Panc1 (cell line): ENCODE measurements around the gene MACROH2A1. TPM values are rescaled to one million over a fixed set of nuclear protein-coding genes. Genes with fewer than 3 reads are reported as not detected.

Experiments
- ATAC-seq: fragments of 200-7000 bp; cut with Tn5 transposase; 2 replicates; pipeline ENCODE4 v1.9.1; 2020; ENCODE audit warnings: mild to moderate bottlenecking, moderate library complexity
- BruUV-seq: library from RNA; stranded (reverse); fragments of 400-500 nt; replicated peaks from 2 replicates; lab custom pipeline; 2021; lab: Mats Ljungman, UMichigan
- CTCF ChIA-PET: fragments of 300-600 bp; sonication (Branson Sonifier 250); formaldehyde crosslinking; loops from one replicate; lab custom pipeline; 2022; ENCODE audit warnings: antibody characterized with exemption; lab: Charles Lee
- POLR2A ChIA-PET: fragments of 300-600 bp; sonication (Branson Sonifier 250); formaldehyde crosslinking; loops from one replicate; lab custom pipeline; 2022; ENCODE audit warnings: antibody characterized with exemption; lab: Charles Lee
- DNase-seq: peaks from one replicate; pipeline ENCODE4 v3.0.0-alpha.2; 2010; ENCODE audit warnings: low read depth, low spot score
- H3K27ac ChIP-seq: 2 replicates; pipeline ENCODE4 v1.5.1; 2011; ENCODE audit warnings: mild to moderate bottlenecking, low read length, inconsistent platforms
- H3K27me3 ChIP-seq: fragments of 200-500 bp; sonication (Bioruptor generic); 2 replicates; pipeline ENCODE4 v1.6.0; 2014; ENCODE audit warnings: low read length, inconsistent platforms; ENCODE audit not compliant: control insufficient read depth, insufficient read depth
- H3K36me3 ChIP-seq: fragments of 200-500 bp; sonication (Bioruptor generic); 2 replicates; pipeline ENCODE4 v1.5.1; 2014; ENCODE audit warnings: inconsistent platforms, mild to moderate bottlenecking, low read length, moderate library complexity; ENCODE audit not compliant: control insufficient read depth, insufficient read depth
- H3K4me1 ChIP-seq: 2 replicates; pipeline ENCODE4 v1.5.1; 2011; ENCODE audit warnings: inconsistent platforms, mild to moderate bottlenecking, low read length, moderate library complexity; ENCODE audit not compliant: control insufficient read depth, insufficient read depth
- H3K4me3 ChIP-seq, 2 experiments: 2 replicates each; pipeline ENCODE4 v1.5.1; 2011 to 2012; ENCODE audit warnings: low read depth in 2 of 2, low read length in 2 of 2, mild to moderate bottlenecking in 2 of 2, inconsistent platforms in 1 of 2, moderate library complexity in 1 of 2
- H3K9me3 ChIP-seq: fragments of 200-500 bp; sonication (Bioruptor generic); 2 replicates; pipeline ENCODE4 v1.5.1; 2014; ENCODE audit warnings: low read depth, mild to moderate bottlenecking, inconsistent platforms, low read length, moderate library complexity; ENCODE audit not compliant: control insufficient read depth, insufficient read depth
- POLR2AphosphoS5 ChIP-seq: IDR thresholded peaks from 2 replicates; pipeline ENCODE4 v1.6.1; 2012; ENCODE audit warnings: mild to moderate bottlenecking, low read depth, low read length, moderate library complexity
- SIN3A ChIP-seq: IDR thresholded peaks from 2 replicates; pipeline ENCODE4 v1.6.1; 2012; ENCODE audit warnings: low read depth, mild to moderate bottlenecking, low read length, moderate library complexity, borderline replicate concordance; ENCODE audit not compliant: insufficient read depth
- TCF7L2 ChIP-seq: IDR thresholded peaks from 2 replicates; pipeline ENCODE4 v1.6.1; 2011; ENCODE audit warnings: mild to moderate bottlenecking, low read depth, low read length, inconsistent platforms
- in situ Hi-C: cut with HindIII; loops from 2 replicates; pipeline ENCODE4 v1.10.0; 2016; ENCODE audit warnings: low sequenced_read_pairs, low pct_unique_long_range_greater_than_20kb
- intact Hi-C: fragments of 100-400 bp; cut with micrococcal nuclease; formaldehyde crosslinking; loops from one replicate; pipeline ENCODE4 v1.10.0; 2022; ENCODE audit not compliant: unreplicated experiment
- total RNA-seq: library from RNA; stranded (reverse); gene quantifications from one replicate; pipeline ENCODE4 v1.2.1, GENCODE V29; 2021; ENCODE audit not compliant: unreplicated experiment
- TF ChIP-seq, protein P1 (sequence below), 2 experiments: IDR thresholded peaks; 2 replicates each; pipeline ENCODE4 v1.6.1; 2011 to 2012; ENCODE audit warnings: low read depth in 2 of 2, control low read depth in 1 of 2, low read length in 1 of 2, mild to moderate bottlenecking in 1 of 2, moderate library complexity in 1 of 2; ENCODE audit not compliant: insufficient read depth in 1 of 2
- TF ChIP-seq, protein P2 (sequence below): fragments of 450-650 bp; IDR thresholded peaks from 2 replicates; pipeline ENCODE4 v1.5.1; 2017; ENCODE audit warnings: mild to moderate bottlenecking

MACROH2A1 gene
- total RNA-seq, 1 experiment from 2014 or later, result 162 TPM

DNA sequence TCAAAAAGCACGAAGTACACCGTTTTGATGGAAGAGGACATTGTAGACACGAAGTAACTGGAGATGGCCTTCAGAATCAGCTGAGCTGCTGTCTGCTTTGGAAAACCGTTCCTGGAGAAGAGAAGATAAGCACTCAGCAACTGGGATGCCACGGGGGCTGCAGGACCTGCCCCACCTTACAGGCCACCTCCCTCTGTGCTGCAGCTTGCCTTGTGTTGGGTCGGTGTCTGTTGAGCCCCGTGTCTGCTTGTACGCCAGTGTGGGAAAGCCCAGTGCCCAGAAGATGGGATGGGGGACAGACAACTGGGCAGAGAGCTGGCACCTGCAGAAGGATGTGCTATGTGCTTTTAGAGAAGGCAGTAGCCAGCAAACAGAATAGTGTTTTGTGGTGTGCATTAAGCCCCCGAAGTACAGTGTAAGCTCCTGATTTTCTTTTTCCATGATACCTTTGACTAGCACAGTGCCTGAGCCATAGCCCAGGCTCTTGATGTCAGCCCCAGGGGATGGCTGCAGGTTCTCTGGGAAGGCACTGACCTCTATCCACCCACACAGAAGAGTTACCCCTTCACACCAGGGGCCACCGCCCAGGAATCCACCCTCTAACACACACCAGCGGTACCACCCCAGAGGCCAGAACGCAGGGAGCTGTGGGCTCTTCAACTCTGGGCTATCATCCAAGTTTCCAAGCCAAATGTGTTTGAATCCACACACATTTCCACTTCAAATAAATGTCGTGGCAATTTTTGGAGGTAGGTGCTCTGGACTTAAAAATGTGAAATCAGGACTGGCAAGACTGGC, 63.8 kb downstream of the MACROH2A1 start:
- H3K4me3 ChIP-seq, result no peak overlapping the region
- H3K9me3 ChIP-seq, result no peaks in the 10 kb centered on the region
- in situ Hi-C loops (no loop called here), intact Hi-C loops (no loop called here)
- no peaks in the 10 kb centered on the region for H3K27me3 ChIP-seq
- TF ChIP-seq POLR2AphosphoS5, result no peak
- TF ChIP-seq, protein P1, sequence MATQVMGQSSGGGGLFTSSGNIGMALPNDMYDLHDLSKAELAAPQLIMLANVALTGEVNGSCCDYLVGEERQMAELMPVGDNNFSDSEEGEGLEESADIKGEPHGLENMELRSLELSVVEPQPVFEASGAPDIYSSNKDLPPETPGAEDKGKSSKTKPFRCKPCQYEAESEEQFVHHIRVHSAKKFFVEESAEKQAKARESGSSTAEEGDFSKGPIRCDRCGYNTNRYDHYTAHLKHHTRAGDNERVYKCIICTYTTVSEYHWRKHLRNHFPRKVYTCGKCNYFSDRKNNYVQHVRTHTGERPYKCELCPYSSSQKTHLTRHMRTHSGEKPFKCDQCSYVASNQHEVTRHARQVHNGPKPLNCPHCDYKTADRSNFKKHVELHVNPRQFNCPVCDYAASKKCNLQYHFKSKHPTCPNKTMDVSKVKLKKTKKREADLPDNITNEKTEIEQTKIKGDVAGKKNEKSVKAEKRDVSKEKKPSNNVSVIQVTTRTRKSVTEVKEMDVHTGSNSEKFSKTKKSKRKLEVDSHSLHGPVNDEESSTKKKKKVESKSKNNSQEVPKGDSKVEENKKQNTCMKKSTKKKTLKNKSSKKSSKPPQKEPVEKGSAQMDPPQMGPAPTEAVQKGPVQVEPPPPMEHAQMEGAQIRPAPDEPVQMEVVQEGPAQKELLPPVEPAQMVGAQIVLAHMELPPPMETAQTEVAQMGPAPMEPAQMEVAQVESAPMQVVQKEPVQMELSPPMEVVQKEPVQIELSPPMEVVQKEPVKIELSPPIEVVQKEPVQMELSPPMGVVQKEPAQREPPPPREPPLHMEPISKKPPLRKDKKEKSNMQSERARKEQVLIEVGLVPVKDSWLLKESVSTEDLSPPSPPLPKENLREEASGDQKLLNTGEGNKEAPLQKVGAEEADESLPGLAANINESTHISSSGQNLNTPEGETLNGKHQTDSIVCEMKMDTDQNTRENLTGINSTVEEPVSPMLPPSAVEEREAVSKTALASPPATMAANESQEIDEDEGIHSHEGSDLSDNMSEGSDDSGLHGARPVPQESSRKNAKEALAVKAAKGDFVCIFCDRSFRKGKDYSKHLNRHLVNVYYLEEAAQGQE (IDR thresholded peaks at IDR 0.05; ENCODE audit: insufficient read depth in 1 of 2, low read depth in 2 of 2, low read length in 1 of 2), result no peak
- TF ChIP-seq, protein P2, sequence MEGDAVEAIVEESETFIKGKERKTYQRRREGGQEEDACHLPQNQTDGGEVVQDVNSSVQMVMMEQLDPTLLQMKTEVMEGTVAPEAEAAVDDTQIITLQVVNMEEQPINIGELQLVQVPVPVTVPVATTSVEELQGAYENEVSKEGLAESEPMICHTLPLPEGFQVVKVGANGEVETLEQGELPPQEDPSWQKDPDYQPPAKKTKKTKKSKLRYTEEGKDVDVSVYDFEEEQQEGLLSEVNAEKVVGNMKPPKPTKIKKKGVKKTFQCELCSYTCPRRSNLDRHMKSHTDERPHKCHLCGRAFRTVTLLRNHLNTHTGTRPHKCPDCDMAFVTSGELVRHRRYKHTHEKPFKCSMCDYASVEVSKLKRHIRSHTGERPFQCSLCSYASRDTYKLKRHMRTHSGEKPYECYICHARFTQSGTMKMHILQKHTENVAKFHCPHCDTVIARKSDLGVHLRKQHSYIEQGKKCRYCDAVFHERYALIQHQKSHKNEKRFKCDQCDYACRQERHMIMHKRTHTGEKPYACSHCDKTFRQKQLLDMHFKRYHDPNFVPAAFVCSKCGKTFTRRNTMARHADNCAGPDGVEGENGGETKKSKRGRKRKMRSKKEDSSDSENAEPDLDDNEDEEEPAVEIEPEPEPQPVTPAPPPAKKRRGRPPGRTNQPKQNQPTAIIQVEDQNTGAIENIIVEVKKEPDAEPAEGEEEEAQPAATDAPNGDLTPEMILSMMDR, result no peak
- TF ChIP-seq SIN3A, result no peak
- no peak for TF ChIP-seq TCF7L2
- CTCF ChIA-PET, result interaction anchor here (0.6 kb wide), 1 partner anchor 131 kb away, joined by 3 read pairs; no protein-coding TSS in a partner anchor
- no peak for ATAC-seq
- H3K27ac ChIP-seq, result no peak overlapping the region
- peaks cover 8% of the 10 kb centered on the region for H3K36me3 ChIP-seq
- POLR2A ChIA-PET, result no interaction called here
- DNase-seq, result no peak
- H3K4me1 ChIP-seq, result no peaks in the 10 kb centered on the region
- BruUV-seq, result no TSS peak

DNA sequence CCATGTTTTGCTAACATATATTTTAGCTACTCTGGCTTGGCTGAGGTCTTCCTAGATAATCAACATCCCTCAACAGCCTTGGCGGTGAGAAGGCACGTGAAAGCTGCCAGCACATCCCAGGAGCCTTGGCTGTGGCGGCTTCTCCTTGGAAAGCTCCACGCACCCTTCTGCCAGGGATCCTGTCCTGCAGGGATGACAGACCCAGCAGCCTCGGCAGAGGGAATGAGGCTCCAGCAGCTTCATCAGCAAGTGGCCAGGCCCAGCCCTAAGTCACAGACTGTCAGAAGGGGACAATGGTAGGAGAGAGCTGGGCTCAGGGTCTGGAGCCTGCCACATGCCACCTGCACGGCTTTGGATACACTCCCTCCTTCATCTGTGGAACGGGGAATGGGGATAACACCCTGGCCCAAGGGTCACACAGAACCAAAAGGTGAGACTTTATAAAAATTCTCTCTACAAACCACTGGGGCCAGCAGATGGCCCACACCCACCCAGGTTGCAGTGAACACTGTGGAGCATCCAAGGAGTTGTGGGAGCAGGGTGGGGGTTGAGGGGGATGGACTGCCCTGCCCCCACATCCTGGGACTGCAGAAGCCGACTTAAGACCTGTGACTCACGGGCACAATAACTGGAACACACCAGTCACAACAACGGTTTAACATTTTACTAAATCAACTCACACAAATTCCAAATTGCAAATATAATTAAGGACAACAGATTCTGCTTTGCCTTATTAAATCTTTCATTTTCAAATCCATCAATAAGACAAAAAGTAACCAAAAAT, 65.1 kb downstream of the MACROH2A1 start:
- in situ Hi-C loops, result no loop called here
- ChIA-PET POLR2A (no interaction called here), CTCF (no interaction called here)
- H3K36me3 ChIP-seq, result peaks cover 8% of the 10 kb centered on the region
- no peaks in the 10 kb centered on the region for H3K27me3 ChIP-seq
- no peak for DNase-seq
- H3K9me3 ChIP-seq, result no peaks in the 10 kb centered on the region
- H3K27ac ChIP-seq, result no peak overlapping the region
- ATAC-seq, result no peak
- BruUV-seq, result no TSS peak
- intact Hi-C loops, result loop anchor here (5.0 kb wide), 1 partner anchor 127 kb away; no protein-coding TSS in a partner anchor
- no peak for TF ChIP-seq POLR2AphosphoS5
- TF ChIP-seq, protein P1 (IDR thresholded peaks at IDR 0.05; ENCODE audit: insufficient read depth in 1 of 2, low read depth in 2 of 2, low read length in 1 of 2), result no peak
- no peak for TF ChIP-seq SIN3A
- no peak for TF ChIP-seq TCF7L2
- TF ChIP-seq, protein P2, result no peak
- H3K4me3 ChIP-seq, result no peak overlapping the region
- H3K4me1 ChIP-seq, result no peaks in the 10 kb centered on the region
